Psoas muscle (tissue), 8 donors: Measurements from ENCODE around the gene CDC42BPA. TPM values are rescaled to one million over a fixed set of nuclear protein-coding genes. Genes with fewer than 3 reads are reported as not detected.

Experiments used
- ATAC-seq, 4 donors: fragments of 200-7000 bp; cut with Tn5 transposase; one replicate each; pipeline ENCODE4 v1.9.1; 2020; ENCODE audit warnings: moderate library complexity in 3 of 4, mild to moderate bottlenecking in 2 of 4
- DNase-seq, 2 donors: peaks; one replicate each; pipeline ENCODE4 v3.0.0-alpha.2; 2020
- H3K27ac ChIP-seq: fragments of 200-600 bp; one replicate; pipeline ENCODE4 v1.8.0; 2022
- H3K27me3 ChIP-seq, 3 donors: fragments of 200-600 bp in 1 of 3; one replicate each; pipeline versions ENCODE4 v1.6.1 to v1.8.0; 2013 to 2022; ENCODE audit warnings: low read length in 2 of 3, mild to moderate bottlenecking in 2 of 3, moderate library complexity in 1 of 3; ENCODE audit not compliant: insufficient read depth in 3 of 3
- H3K36me3 ChIP-seq, 2 donors: fragments of 200-600 bp in 1 of 2; one replicate each; pipeline versions ENCODE4 v1.6.1 to v1.8.0; 2013 to 2022; ENCODE audit warnings: low read depth in 1 of 2, mild to moderate bottlenecking in 1 of 2, moderate library complexity in 1 of 2; ENCODE audit not compliant: insufficient read depth in 1 of 2
- H3K4me1 ChIP-seq: fragments of 200-600 bp; one replicate; pipeline ENCODE4 v1.8.0; 2022
- H3K4me3 ChIP-seq: fragments of 200-600 bp; one replicate; pipeline ENCODE4 v1.8.0; 2022; ENCODE audit warnings: mild to moderate bottlenecking
- H3K9me3 ChIP-seq: fragments of 200-600 bp; one replicate; pipeline ENCODE4 v1.8.0; 2022
- WGBS, 3 donors: extraction: QIAGEN DNeasy Blood & Tissue Kit; methylation state at CpG; one replicate each; pipeline versions ENCODE4 v1.1.6 to v1.1.7; 2013; 5-methylcytosine and 5-hydroxymethylcytosine counted together
- intact Hi-C, 2 donors: fragments of 100-400 bp; cut with DNase I; formaldehyde crosslinking; loops; one replicate each; pipeline versions ENCODE4 v1.11.0 to v1.14.2; 2022
- polyA plus RNA-seq, 3 donors: library from polyadenylated mRNA; stranded (reverse); fragments of 200-250 nt; gene quantifications; one replicate each; pipeline ENCODE4 v1.2.3, GENCODE V29; 2013
- total RNA-seq, 4 donors: library from RNA; stranded (reverse); fragmentation: NEBNext Ultra II Directional in 2 of 4; extraction: Animal tissue kit (Norgen Biotek cat#: 25700) in 2 of 4; gene quantifications; one replicate each; pipeline versions ENCODE4 v1.2.1 to v1.2.4, GENCODE V29; 2021 to 2023
- TF ChIP-seq, protein P1 (sequence below): fragments of 200-600 bp; IDR thresholded peaks from one replicate; pipeline ENCODE4 v1.8.0; 2022; ENCODE audit warnings: antibody characterized with exemption
- donor health status: healthy with polysubstance abuse.
- donor health status: DM: no; HTN: no; CAD: no; lungs with moderate emphysema.
- donor health status: Bipolar disorder and iron deficiency.
- donor health status: healthy.
- donor health status: DM: yes; HTN: yes; CAD: no.
- donor health status: DM: no; HTN: no; CAD: no.
- donor health status: DM: no; HTN: no; CAD: no.
- donor health status: DM: yes; HTN: yes; CAD: no.

CDC42BPA gene
- total and polyA plus RNA-seq, 7 donors = 5.3 to 23.0 (median 15.7) TPM

DNA sequence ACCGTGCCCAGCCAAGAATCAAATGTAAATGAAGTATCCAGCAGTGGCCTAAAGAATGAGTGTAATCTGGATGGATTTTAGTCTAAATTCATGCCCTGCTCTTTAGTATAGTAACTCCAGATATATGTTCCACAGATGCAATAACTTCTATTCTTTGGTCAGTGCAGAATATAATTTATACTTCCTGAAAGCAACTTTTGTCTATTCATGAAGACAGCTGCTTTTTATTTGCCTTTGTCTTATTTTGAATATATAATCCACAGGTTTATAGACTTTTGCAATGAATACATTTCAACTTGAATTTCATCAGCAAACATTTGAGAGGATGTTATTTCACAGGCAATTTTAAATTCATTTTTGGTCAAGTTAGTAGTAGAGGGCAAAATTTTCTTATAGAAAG lies 54.4 kb downstream of the CDC42BPA start:
- H3K36me3 ChIP-seq = no peaks in the 10 kb centered on the region
- DNase-seq = no peak
- peaks cover 26% of the 10 kb centered on the region for H3K4me1 ChIP-seq
- no peak overlapping the region for H3K27ac ChIP-seq
- no peak for ATAC-seq
- TF ChIP-seq, protein P1, sequence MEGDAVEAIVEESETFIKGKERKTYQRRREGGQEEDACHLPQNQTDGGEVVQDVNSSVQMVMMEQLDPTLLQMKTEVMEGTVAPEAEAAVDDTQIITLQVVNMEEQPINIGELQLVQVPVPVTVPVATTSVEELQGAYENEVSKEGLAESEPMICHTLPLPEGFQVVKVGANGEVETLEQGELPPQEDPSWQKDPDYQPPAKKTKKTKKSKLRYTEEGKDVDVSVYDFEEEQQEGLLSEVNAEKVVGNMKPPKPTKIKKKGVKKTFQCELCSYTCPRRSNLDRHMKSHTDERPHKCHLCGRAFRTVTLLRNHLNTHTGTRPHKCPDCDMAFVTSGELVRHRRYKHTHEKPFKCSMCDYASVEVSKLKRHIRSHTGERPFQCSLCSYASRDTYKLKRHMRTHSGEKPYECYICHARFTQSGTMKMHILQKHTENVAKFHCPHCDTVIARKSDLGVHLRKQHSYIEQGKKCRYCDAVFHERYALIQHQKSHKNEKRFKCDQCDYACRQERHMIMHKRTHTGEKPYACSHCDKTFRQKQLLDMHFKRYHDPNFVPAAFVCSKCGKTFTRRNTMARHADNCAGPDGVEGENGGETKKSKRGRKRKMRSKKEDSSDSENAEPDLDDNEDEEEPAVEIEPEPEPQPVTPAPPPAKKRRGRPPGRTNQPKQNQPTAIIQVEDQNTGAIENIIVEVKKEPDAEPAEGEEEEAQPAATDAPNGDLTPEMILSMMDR = no peak
- intact Hi-C loops = no loop called here
- H3K4me3 ChIP-seq = no peak overlapping the region
- no peaks in the 10 kb centered on the region for H3K27me3 ChIP-seq
- H3K9me3 ChIP-seq = no peaks in the 10 kb centered on the region
- WGBS, 3 donors = 88 to 95% (median 90%) methylated on average over 1 of the region's 1 CpG

GRCh38 chr1:227261501-227261900 lies 56.8 kb downstream of the CDC42BPA start:
- Histone ChIP-seq H3K27ac (no peak overlapping the region), H3K9me3 (no peaks in the 10 kb centered on the region), H3K27me3 (no peaks in the 10 kb centered on the region), H3K36me3 (no peaks in the 10 kb centered on the region), H3K4me3 (no peak overlapping the region), H3K4me1 (peaks cover 12% of the 10 kb centered on the region)
- WGBS, 3 donors = 39 to 67% (median 42%) methylated on average over 2 of the region's 2 CpGs
- TF ChIP-seq, protein P1 = no peak
- ATAC-seq (no peak), DNase-seq (no peak)
- intact Hi-C loops = no loop called here

GRCh38 chr1:227260433-227260832 lies 57.9 kb downstream of the CDC42BPA start:
- Histone ChIP-seq H3K27me3 (no peaks in the 10 kb centered on the region), H3K4me3 (no peak overlapping the region), H3K9me3 (no peaks in the 10 kb centered on the region), H3K36me3 (no peaks in the 10 kb centered on the region), H3K27ac (no peak overlapping the region), H3K4me1 (peaks cover 6% of the 10 kb centered on the region)
- TF ChIP-seq, protein P1 = no peak
- DNase-seq (no peak), ATAC-seq (no peak)
- 92 to 100% (median 97%) methylated on average over 2 of the region's 2 CpGs for WGBS, 3 donors
- intact Hi-C loops = no loop called here

DNA sequence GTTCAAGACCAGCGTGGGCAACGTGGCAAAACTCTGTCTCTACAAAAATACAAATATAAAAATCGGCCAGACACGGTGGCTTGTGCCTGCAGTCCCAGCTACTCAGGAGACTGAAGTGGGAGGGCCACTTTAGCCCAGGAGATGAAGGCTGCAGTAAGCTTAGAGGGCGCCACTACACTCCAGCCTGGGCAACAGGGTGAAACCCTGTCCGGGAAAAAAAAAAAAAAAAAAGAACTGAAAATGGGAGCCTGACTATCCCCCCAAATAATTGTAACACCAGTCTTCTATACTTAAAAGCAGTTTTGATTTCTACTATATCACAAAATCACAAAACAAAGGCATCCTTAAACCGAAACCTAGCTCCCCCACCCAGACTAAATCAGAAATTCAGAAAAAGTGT lies 60.3 kb downstream of the CDC42BPA start:
- DNase-seq (no peak), ATAC-seq (no peak)
- H3K27me3 ChIP-seq = no peaks in the 10 kb centered on the region
- no peaks in the 10 kb centered on the region for H3K9me3 ChIP-seq
- intact Hi-C loops = no loop called here
- WGBS, 3 donors = 90 to 95% (median 90%) methylated on average over 7 of the region's 7 CpGs
- TF ChIP-seq, protein P1 = no peak
- no peak overlapping the region for H3K4me3 ChIP-seq
- no peaks in the 10 kb centered on the region for H3K36me3 ChIP-seq
- H3K4me1 ChIP-seq = peaks cover 6% of the 10 kb centered on the region
- H3K27ac ChIP-seq = no peak overlapping the region

DNA sequence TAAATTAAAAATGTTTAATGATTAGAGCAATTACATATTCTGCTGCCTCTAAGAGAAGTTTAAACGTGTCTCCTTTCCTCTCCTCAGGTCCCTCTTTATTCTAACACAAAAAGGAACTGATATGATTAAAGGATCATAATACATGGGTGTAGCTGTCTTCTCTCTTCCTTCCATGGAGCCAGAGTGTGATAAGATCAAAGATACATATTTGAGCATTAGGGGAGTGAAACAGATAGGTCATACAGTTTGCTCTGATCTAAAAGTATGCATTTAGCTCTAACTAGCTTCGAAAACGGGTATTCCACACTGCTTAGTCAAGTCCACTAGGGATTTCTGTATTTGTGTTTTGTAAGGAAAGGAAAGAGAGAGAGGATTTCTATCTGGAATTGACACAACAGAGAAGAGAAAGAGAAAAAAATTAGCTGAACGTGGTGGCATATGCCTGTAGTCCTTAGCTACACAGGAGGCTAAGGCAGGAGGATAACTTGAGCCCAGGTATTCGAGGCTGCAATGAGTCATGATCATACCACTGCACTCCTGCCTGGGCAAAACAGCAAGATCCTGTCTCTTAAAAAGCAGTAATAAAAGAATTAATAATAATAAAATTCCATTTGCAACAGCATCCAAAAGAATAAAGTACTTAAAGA lies 63.1 kb downstream of the CDC42BPA start:
- Histone ChIP-seq H3K4me3 (no peak overlapping the region), H3K27me3 (no peaks in the 10 kb centered on the region), H3K4me1 (peaks cover 6% of the 10 kb centered on the region), H3K36me3 (no peaks in the 10 kb centered on the region), H3K27ac (no peak overlapping the region), H3K9me3 (no peaks in the 10 kb centered on the region)
- no peak for DNase-seq
- intact Hi-C loops = no loop called here
- ATAC-seq = no peak
- WGBS, 3 donors = 72 to 80% (median 75%) methylated on average over 5 of the region's 5 CpGs
- TF ChIP-seq, protein P1 = no peak
